ENCODE measurements around the gene RAB26. TPM values are rescaled to one million over a fixed set of nuclear protein-coding genes. Genes with fewer than 3 reads are reported as not detected.
A peak's percentile ranks its signal among the peaks of the same experiment; 100 is the strongest.

The RAB26 gene
- total RNA-seq, 1 donor from 2014 or later = 0.70 TPM

DNA sequence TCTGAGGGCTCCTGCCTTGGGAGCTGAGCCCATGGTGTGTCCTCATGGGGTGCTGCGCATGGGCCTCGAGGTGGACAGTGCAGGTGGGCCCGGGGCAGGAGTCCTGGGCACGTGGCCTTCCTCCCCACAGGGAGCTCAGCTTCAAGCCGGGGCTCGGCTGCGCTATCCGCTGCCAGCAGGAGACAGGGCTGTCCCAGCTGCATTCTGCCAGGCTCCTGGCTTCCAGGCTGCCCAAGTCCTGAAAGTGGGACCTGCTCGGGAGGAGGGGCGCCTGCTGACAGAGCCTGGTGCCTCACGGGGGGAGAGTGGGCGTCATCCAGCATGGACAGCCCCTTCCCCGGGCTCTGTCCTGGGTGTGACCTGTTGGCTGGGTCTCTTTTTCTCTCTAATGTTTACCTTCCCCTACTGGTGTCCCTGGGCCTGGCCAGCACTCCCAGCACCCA, 14.3 kb downstream of the RAB26 start:
- no peak for DNase-seq (ENCODE audit: low spot score)
- H3K4me3 Mint-ChIP-seq = no peak overlapping the region
- no peaks in the 10 kb centered on the region for H3K27me3 Mint-ChIP-seq (ENCODE audit: insufficient read depth)
- no peaks in the 10 kb centered on the region for H3K4me1 Mint-ChIP-seq (ENCODE audit: low read depth)
- peaks cover 5% of the 10 kb centered on the region for H3K36me3 Mint-ChIP-seq (ENCODE audit: low read depth)
- no peaks in the 10 kb centered on the region for H3K9me3 Mint-ChIP-seq
- intact Hi-C loops (cut with micrococcal nuclease) = no loop called here
- no peak overlapping the region for H3K27ac Mint-ChIP-seq

DNA sequence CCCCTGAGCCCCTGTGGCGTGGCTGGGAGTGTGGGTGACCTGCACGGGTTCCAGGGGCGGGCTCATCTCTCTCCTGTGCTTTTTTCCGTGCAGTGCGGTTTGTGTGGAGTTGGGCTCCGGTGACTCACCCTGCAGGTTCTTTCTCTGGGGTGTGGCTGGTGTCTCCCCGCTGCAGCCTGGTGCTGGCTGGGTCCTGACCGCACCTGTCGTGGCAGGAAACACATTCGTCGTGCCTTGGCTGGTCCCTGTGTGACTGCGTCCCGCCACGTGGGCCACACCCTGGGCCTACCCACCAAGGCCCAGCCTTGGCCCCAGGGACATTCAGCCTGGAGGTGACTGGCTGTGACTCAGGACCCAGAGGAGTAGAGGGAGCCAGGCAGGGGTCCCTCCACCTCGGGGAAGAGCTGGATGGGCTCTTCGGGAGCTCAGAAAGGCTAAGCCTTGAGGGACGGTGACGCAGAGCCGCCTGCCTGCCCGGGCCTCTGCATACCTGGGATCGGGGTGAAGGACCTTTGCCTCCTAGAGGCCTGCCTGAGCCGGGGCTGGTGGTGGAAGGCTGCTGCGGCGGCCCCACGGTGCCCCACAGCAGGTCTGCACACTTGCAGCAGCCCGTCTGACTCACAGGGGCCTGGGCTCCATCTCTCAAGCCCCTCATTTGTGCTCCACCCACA, 14.9 kb downstream of the RAB26 start:
- H3K27me3 Mint-ChIP-seq (ENCODE audit: insufficient read depth) = no peaks in the 10 kb centered on the region
- no peaks in the 10 kb centered on the region for H3K4me1 Mint-ChIP-seq (ENCODE audit: low read depth)
- intact Hi-C loops (cut with micrococcal nuclease) = no loop called here
- no peak overlapping the region for H3K4me3 Mint-ChIP-seq
- peaks cover 5% of the 10 kb centered on the region for H3K36me3 Mint-ChIP-seq (ENCODE audit: low read depth)
- no peak for DNase-seq (ENCODE audit: low spot score)
- H3K9me3 Mint-ChIP-seq = no peaks in the 10 kb centered on the region
- no peak overlapping the region for H3K27ac Mint-ChIP-seq

DNA sequence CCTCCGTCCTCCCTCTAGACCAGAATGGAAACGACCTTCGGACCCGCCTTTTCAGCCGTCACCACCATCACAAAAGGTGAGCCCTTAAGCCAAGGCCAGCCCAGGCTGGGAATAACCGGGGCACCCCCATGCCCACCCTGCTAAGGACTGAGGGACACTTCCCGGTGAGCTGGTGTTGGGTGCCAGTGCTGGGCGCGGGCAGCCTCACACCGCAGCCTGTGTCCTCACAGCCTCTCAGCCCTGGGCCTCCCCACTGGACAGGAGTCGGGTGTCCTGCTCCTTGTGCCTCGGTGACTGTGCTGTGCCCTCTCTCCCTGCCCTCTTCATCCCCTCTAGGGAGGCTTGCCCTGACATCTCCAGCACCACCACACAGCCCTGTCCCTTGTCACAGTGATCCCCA, 17.4 kb downstream of the RAB26 start:
- Mint-ChIP-seq H3K27ac (no peak overlapping the region), H3K4me3 (no peak overlapping the region), H3K9me3 (no peaks in the 10 kb centered on the region), H3K36me3 (ENCODE audit: low read depth) (peaks cover 5% of the 10 kb centered on the region), H3K4me1 (ENCODE audit: low read depth) (no peaks in the 10 kb centered on the region), H3K27me3 (ENCODE audit: insufficient read depth) (no peaks in the 10 kb centered on the region)
- no peak for DNase-seq (ENCODE audit: low spot score)
- intact Hi-C loops (cut with micrococcal nuclease) = no loop called here

DNA sequence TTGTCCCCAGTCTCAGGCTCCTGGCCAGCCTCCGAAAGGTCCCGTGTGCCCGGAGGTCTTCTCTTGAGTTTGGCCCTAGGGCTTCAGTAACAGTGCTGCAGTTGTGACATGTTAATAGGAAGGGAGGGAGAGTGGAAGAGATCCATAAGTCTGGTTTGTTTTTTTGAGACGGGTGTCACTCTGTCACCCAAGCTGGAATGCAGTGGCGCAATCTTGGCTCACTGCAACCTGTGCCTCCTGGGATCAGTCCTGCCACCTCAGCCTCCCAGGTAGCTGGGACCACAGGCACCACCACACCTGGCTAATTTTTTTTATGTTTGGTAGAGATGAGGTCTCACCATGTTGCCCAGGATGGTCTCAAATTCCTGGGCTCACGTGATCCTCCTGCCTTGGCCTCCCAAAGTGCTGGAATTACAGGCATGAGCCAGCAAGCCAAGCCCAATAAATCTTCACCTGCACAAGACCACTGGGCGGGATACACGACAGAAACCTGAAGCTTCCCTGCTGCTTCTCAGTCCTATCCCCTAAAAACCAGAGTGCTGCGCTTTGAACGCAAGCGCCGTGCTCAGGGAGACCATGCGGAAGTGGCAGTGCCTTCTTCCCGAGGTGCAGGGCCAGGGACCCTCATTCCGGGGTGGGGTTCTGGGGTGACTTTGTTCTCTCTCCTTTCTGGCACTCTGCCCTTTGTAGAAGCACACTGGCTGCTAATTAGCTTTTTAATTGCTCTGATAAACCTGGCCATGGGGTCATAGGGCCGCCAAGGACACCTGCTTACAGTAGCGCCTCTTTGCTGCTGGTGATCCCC, 18.0 kb downstream of the RAB26 start:
- no peaks in the 10 kb centered on the region for H3K9me3 Mint-ChIP-seq
- H3K4me3 Mint-ChIP-seq = no peak overlapping the region
- H3K4me1 Mint-ChIP-seq (ENCODE audit: low read depth) = no peaks in the 10 kb centered on the region
- H3K27me3 Mint-ChIP-seq (ENCODE audit: insufficient read depth) = no peaks in the 10 kb centered on the region
- intact Hi-C loops (cut with micrococcal nuclease) = no loop called here
- peaks cover 5% of the 10 kb centered on the region for H3K36me3 Mint-ChIP-seq (ENCODE audit: low read depth)
- H3K27ac Mint-ChIP-seq = peak overlapping the region; percentile 23
- no peak for DNase-seq (ENCODE audit: low spot score)

DNA sequence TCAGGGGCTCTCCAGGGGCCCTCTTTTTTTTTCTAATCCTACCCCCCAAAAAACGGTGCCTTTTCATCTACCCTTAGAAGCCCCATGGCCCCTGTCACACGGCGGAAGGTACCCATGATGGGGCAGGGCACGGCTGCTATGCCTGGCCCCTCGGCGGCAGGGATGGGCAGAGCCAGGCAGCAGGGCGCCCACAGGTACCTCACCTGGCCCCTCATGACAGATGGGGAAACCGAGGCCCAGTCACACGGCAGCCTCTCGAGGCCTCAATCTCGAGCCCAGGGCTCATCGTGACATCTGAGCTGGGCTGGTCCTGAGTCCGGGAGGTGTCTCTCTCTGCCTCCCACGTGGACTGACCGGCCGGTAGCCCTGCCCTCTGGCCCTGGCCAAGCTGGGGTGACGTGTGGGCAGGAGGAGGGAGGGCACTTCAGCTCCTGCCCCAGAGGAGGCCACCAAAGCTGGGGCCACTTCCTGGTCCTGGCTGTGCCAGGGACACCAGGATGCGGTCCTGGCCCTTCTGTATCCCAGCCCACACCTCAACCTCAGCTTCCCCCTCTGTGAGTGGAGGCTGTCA, 18.7 kb downstream of the RAB26 start:
- Mint-ChIP-seq H3K4me3 (no peak overlapping the region), H3K27me3 (ENCODE audit: insufficient read depth) (no peaks in the 10 kb centered on the region), H3K9me3 (no peaks in the 10 kb centered on the region), H3K27ac (peak overlapping the region; percentile 23), H3K4me1 (ENCODE audit: low read depth) (no peaks in the 10 kb centered on the region), H3K36me3 (ENCODE audit: low read depth) (peaks cover 5% of the 10 kb centered on the region)
- intact Hi-C loops (cut with micrococcal nuclease) = no loop called here
- DNase-seq (ENCODE audit: low spot score) = no peak

DNA sequence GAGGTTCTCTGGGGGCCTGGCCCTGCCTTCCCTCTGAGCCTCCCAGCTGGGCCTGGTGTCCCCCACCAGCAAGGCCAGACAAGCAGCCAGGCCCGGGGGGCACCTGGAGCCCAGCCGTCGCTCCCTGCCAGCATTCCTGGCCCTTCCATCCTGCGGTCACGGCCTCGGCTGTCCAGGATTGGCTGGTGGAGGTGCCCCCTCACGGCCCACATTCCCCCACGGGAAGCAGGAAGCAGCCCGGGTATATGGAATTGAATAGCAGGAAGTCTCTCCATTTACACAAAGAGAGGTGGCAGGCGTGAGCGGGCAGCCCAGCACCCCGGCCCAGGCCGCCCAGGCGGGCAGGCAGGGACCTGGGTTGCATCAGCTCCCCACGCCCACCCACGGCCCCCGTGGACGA, 21.7 kb downstream of the RAB26 start:
- H3K9me3 Mint-ChIP-seq = no peaks in the 10 kb centered on the region
- H3K4me1 Mint-ChIP-seq (ENCODE audit: low read depth) = no peaks in the 10 kb centered on the region
- intact Hi-C loops (cut with micrococcal nuclease) = no loop called here
- no peak for DNase-seq (ENCODE audit: low spot score)
- peaks cover 9% of the 10 kb centered on the region for H3K36me3 Mint-ChIP-seq (ENCODE audit: low read depth)
- H3K27ac Mint-ChIP-seq = no peak overlapping the region
- H3K4me3 Mint-ChIP-seq = no peak overlapping the region
- H3K27me3 Mint-ChIP-seq (ENCODE audit: insufficient read depth) = no peaks in the 10 kb centered on the region

DNA sequence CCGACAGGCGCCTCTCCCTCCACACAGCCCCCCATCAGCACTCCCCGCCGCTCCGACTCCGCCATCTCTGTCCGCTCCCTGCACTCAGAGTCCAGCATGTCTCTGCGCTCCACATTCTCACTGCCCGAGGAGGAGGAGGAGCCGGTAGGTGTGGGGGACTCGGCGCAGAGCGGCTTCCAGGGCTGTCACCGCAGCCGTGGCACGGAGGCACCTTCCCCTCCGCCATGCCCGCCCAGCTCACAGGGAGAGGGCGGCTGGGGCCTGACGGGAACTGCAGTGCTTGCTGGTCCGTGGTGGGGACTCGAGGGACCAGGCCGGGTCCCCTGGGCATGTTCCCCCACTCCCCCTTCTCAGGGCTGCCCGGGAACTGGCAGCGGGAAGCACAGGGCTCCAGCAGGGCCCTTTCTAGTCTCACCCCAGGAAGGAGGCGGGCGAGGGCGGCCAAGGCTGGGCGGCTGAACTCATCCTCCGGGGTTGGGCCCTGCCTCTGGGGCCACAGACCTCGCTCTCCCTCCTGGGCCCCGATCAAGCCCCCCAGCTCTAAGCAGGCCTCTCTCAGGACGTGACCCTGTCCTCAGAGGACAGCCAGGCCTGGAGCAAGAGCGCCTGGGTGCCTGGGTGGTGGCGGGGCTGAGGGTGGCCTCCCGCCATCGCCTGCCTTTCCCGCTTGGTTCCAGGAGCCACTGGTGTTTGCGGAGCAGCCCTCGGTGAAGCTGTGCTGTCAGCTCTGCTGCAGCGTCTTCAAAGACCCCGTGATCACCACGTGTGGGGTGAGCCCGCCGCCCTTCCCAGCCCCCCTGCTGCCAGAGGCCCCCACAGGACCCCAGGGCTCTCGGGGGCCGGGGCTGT, 22.4 kb downstream of the RAB26 start:
- Mint-ChIP-seq H3K4me3 (no peak overlapping the region), H3K4me1 (ENCODE audit: low read depth) (no peaks in the 10 kb centered on the region), H3K9me3 (no peaks in the 10 kb centered on the region), H3K27ac (no peak overlapping the region), H3K36me3 (ENCODE audit: low read depth) (peaks cover 9% of the 10 kb centered on the region), H3K27me3 (ENCODE audit: insufficient read depth) (no peaks in the 10 kb centered on the region)
- DNase-seq (ENCODE audit: low spot score) = no peak
- intact Hi-C loops (cut with micrococcal nuclease) = no loop called here

DNA sequence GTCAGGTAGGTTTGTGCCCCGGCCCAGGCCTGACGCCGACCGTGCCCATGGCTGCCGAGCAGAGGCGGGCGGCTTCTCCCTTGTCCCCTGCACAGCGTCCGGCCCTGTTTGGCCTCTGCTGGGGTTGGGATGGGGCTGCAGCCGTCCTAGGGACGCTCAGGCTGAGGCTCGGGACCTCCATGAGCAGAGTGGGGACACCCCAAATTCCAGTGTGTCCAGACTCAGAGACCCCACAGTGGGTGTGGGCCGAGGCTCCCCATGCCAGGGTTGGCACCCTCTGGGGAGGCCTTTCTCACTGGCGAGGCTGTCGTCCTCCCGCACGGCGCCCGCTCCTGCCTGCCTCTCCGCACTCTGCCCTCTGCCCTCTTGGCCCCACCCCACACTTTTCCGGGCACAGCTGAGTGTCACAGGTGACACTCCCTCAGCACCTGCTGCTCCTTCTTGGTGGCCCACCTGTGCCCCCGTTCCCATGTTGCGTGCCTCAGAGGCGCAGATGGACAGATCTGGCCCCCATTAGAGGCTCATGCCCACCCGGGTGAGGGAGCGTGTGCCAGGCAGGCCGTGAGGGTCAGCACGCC, 23.3 kb downstream of the RAB26 start:
- H3K36me3 Mint-ChIP-seq (ENCODE audit: low read depth) = peaks cover 6% of the 10 kb centered on the region
- no peak for DNase-seq (ENCODE audit: low spot score)
- no peaks in the 10 kb centered on the region for H3K4me1 Mint-ChIP-seq (ENCODE audit: low read depth)
- H3K4me3 Mint-ChIP-seq = no peak overlapping the region
- H3K27me3 Mint-ChIP-seq (ENCODE audit: insufficient read depth) = no peaks in the 10 kb centered on the region
- intact Hi-C loops (cut with micrococcal nuclease) = no loop called here
- H3K9me3 Mint-ChIP-seq = no peaks in the 10 kb centered on the region
- H3K27ac Mint-ChIP-seq = no peak overlapping the region

DNA sequence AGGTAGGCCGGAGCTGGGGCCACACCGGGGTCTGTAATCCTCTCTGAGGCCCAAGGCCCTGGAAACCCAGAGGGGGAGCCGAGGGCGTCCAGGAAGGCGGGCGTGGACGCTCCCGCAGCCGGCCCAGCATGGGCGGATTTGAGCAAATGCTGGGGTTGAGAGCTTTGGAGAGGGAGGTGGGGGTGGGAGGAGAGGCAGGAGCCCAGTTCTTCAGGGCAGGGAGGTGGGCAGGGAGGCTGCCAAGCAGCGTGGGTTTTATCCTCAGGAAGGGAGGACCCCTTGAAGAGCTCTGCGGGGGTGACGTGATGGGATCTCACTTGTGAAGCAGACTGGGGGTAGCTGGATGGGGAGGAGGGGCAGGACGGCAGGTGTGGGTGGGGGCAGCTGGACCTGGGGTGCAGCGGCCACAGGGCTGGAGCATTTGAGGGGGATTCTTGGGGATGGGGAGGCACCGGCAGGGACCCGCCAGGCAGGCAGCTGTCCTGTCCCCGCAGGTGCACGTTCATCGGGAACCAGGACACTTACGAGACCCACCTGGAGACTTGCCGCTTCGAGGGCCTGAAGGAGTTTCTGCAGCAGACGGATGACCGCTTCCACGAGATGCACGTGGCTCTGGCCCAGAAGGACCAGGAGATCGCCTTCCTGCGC, 24.4 kb downstream of the RAB26 start:
- no peak for DNase-seq (ENCODE audit: low spot score)
- H3K36me3 Mint-ChIP-seq (ENCODE audit: low read depth) = peaks cover 6% of the 10 kb centered on the region
- no peaks in the 10 kb centered on the region for H3K27me3 Mint-ChIP-seq (ENCODE audit: insufficient read depth)
- no peak overlapping the region for H3K4me3 Mint-ChIP-seq
- H3K4me1 Mint-ChIP-seq (ENCODE audit: low read depth) = no peaks in the 10 kb centered on the region
- H3K27ac Mint-ChIP-seq = no peak overlapping the region
- intact Hi-C loops (cut with micrococcal nuclease) = no loop called here
- no peaks in the 10 kb centered on the region for H3K9me3 Mint-ChIP-seq

DNA sequence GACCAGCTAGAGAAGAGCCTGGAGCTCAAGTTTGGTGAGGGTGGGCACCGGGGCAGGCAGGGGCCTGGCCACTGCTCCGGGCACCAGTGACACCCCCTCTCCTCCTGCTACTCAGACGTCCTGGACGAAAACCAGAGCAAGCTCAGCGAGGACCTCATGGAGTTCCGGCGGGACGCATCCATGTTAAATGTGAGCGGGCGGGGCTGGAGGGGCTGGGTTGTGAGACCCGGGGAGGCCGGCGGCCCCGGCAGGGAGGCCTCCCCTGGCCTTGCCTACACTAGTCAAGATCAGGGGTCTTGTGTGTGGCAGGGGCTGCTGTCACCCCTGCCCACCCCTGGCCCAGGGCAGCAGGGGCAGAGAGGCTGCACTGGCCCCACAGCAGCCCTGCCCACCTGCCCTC, 24.9 kb downstream of the RAB26 start:
- H3K36me3 Mint-ChIP-seq (ENCODE audit: low read depth) = peaks cover 6% of the 10 kb centered on the region
- intact Hi-C loops (cut with micrococcal nuclease) = no loop called here
- H3K4me1 Mint-ChIP-seq (ENCODE audit: low read depth) = no peaks in the 10 kb centered on the region
- H3K27ac Mint-ChIP-seq = no peak overlapping the region
- DNase-seq (ENCODE audit: low spot score) = no peak
- H3K4me3 Mint-ChIP-seq = no peak overlapping the region
- no peaks in the 10 kb centered on the region for H3K27me3 Mint-ChIP-seq (ENCODE audit: insufficient read depth)
- H3K9me3 Mint-ChIP-seq = no peaks in the 10 kb centered on the region

DNA sequence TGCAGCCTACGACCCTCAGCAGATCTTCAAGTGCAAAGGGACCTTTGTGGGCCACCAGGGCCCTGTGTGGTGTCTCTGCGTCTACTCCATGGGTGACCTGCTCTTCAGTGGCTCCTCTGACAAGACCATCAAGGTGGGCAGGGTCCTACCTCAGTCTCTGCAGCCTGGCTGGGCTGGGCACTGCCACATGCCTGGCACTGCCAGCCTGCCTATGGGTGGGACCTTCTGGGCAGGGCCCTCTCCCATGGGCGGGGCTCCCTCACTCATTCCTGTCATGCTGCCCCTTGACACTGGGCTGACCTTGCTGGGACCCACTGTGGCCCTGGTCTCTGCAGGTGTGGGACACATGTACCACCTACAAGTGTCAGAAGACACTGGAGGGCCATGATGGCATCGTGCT, 25.5 kb downstream of the RAB26 start:
- intact Hi-C loops (cut with micrococcal nuclease) = no loop called here
- Mint-ChIP-seq H3K36me3 (ENCODE audit: low read depth) (peaks cover 6% of the 10 kb centered on the region), H3K9me3 (no peaks in the 10 kb centered on the region), H3K4me1 (ENCODE audit: low read depth) (no peaks in the 10 kb centered on the region), H3K27me3 (ENCODE audit: insufficient read depth) (no peaks in the 10 kb centered on the region), H3K27ac (no peak overlapping the region), H3K4me3 (no peak overlapping the region)
- no peak for DNase-seq (ENCODE audit: low spot score)

DNA sequence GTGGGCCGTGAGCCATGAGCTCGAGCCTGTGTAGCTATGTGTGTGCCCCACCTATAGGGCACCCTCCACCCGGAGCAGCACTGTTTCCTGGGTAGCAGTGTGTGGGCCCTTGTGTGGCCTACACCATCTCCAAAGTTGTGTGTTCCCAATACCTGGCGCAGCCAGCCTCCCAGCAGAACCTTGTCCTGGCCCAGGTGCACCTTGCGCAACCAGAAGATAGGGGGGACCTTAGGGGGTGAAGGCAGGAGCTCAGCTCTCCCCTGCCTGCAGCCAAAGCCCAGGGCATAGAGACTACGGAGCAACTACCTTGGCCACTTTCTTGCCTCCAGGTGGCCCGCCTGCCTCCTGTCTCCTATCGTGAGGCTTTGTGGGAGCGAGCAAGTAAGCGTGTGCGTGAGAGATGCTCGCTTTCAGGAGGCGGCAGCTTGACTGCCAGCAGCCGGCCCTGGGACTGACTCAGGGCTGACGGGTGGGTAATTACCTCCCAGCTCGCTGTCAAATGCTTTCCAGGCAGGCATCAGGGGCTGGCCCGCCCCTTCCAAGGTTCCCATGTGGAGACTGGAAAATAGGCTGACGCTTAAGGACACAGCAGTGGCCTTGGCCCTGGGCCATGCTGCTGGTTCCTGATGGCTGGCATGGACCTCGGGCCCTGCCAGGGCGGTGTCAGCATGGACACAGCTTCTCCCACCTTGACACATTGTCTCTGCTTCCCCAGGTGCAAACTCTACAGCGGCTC, 26.1 kb downstream of the RAB26 start:
- no peak for DNase-seq (ENCODE audit: low spot score)
- H3K9me3 Mint-ChIP-seq = no peaks in the 10 kb centered on the region
- peaks cover 6% of the 10 kb centered on the region for H3K36me3 Mint-ChIP-seq (ENCODE audit: low read depth)
- no peak overlapping the region for H3K27ac Mint-ChIP-seq
- H3K4me1 Mint-ChIP-seq (ENCODE audit: low read depth) = no peaks in the 10 kb centered on the region
- no peak overlapping the region for H3K4me3 Mint-ChIP-seq
- intact Hi-C loops (cut with micrococcal nuclease) = no loop called here
- no peaks in the 10 kb centered on the region for H3K27me3 Mint-ChIP-seq (ENCODE audit: insufficient read depth)
